Measurements from ENCODE around the gene TNFSF15.

- no peak for TF ChIP-seq POLR2A (IDR thresholded peaks at IDR 0.05)
- TF ChIP-seq, protein P1, sequence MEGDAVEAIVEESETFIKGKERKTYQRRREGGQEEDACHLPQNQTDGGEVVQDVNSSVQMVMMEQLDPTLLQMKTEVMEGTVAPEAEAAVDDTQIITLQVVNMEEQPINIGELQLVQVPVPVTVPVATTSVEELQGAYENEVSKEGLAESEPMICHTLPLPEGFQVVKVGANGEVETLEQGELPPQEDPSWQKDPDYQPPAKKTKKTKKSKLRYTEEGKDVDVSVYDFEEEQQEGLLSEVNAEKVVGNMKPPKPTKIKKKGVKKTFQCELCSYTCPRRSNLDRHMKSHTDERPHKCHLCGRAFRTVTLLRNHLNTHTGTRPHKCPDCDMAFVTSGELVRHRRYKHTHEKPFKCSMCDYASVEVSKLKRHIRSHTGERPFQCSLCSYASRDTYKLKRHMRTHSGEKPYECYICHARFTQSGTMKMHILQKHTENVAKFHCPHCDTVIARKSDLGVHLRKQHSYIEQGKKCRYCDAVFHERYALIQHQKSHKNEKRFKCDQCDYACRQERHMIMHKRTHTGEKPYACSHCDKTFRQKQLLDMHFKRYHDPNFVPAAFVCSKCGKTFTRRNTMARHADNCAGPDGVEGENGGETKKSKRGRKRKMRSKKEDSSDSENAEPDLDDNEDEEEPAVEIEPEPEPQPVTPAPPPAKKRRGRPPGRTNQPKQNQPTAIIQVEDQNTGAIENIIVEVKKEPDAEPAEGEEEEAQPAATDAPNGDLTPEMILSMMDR (IDR thresholded peaks at IDR 0.05) = no peak
Observed at GRCh38 chr9:114853071-114853855, 47.4 kb upstream of the TNFSF15 start.
